HG03460 (cell line): ENCODE measurements around the gene RNF19B.

Source experiments
- ATAC-seq: cut with Tn5 transposase; IDR thresholded peaks from one replicate; pipeline ENCODE4 v1.9.1; 2021; ENCODE audit not compliant: unreplicated experiment

The RNF19B gene

GRCh38 chr1:32902535-32902920 lies 62.1 kb downstream of the RNF19B start:
- no peak for ATAC-seq

GRCh38 chr1:32901823-32902534 lies 62.6 kb downstream of the RNF19B start:
- ATAC-seq: no peak

DNA sequence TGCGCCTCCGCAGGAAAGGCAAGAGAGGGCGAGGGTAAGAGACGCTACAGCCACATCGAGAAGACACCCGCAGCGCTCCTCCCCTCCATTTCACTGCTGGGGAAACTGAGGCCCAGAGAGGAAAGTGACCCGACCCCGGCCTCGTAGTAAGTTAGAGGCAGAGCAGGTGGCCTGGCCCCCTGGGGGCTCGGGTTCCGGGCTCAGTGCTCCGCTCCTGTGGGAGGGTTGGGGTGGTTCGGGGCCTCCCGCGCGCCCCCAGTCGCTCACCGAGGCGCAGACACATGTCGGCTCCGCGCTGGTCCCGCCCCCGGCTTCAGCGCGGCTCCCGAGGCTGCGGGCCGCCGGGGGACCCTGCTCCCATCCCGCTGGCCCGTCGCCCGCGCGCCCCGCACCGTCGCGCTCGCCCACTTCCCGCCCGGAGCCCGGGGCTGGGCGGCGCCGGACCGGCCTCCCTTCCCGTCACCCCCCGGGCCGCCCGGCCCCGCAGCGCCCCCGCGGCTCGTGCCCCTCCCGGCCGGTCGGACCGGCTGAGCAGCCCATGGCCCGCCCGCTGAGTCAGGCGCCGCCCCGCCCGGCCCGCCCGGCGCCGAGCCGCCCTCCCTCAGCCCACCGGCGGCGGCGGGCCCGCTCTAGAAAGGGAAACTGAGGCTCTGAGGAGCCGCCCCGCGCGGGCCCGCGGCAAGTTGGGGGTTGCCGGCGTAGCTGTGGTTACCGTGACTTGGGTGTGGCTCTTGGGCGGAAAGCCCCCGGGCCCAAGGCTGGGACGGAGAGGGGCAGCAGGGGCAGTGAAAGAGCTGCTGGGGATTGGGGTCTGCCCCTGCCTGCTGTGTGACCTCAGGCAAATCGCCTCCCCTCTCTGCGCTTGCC lies 63.4 kb downstream of the RNF19B start, which contains the start of gene TMEM54:
Gene TMEM54, minus strand, starts transcription at position 434 of the 867 bp plus-strand sequence. Its CDS starts 151 bp downstream, at position 283.
- ATAC-seq: no peak

DNA sequence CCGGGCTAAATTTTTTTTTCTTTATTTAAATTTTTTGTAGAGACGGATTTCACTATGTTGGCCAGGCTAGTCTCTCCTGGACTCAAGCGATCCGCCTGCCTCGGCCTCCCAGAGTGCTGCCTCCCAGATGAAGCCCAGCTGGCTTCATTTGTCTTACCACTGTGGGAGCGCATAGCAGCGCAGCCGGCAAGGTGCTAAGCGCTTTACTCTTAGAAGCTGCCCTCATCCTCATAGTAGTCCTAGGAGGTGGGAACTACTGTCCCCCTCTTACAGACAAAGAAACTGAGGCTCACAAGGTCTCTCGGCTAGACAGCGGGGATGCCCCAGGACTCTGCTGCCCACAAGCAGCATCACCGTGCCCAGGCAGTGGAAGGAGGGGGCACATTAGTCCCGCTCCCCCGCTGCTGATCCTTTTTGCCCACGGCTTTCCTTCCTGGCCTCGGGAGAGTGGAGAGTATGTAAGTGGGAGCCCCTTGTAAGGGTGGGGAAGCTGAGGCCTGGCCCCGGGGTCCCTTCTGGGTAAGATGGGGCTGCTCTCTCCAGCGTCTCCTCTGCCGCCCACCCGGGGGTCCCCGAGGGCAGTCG lies 64.1 kb downstream of the RNF19B start:
- no peak for ATAC-seq

DNA sequence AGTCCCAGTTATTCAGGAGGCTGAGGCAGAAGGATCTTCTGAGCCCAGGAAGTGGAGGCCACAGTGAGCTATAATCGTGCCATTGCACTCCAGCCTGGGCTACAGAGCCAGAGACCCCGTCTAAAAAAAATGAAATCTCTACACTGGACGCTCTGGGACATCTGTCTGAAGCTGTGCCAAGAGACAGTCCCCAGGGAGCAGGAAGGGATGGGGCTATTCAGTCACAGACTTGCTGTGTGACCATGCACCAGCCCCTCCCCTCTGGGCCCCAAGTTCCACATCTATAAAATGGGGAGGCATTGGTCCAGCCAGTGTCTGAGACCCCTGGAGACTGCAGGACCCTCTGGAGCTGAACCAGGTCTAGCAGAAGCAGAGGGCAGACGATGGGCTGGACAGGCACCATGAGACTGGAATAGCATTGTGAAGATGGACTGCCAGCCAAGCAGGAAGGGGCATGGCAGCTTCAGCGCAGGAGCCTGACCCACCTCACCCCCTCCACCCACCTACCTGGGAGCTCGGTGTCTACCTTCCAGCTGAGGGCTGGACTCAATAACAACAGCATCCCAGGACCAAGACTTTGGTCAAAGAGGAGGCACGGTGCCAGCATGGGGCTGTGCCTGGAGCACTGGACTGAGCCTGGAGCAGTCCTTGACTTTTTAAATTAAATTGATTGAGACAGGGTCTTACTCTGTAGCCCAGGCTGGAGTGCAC lies 64.9 kb downstream of the RNF19B start:
- ATAC-seq: no peak

DNA sequence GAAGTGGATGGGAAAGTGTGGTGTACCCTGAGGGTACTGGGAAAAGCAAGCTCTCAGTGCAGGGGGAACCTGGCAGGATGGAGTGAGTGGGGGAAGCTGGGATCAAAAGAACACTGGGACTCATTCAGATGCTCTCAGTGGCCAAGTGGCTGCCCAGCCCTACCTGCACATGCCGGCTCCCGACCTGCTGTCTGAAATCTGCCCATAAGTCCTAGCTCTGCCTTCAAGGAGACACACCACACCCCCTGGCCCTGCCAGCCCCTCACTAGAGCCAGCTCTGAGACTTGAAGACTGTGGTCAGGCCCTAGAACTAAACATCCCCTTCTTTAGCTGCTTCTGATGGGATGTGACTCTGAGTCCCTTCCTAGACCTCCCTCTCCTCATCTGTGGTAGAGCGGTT lies 65.7 kb downstream of the RNF19B start:
- ATAC-seq: no peak

GRCh38 chr1:32898056-32898455 lies 66.6 kb downstream of the RNF19B start:
- ATAC-seq: no peak

GRCh38 chr1:32897082-32898049 lies 67.2 kb downstream of the RNF19B start:
- ATAC-seq: no peak

- no peak for ATAC-seq
Observed at GRCh38 chr1:32896451-32896850, 68.2 kb downstream of the RNF19B start.

GRCh38 chr1:32895325-32896215 lies 69.0 kb downstream of the RNF19B start:
- ATAC-seq: no peak

DNA sequence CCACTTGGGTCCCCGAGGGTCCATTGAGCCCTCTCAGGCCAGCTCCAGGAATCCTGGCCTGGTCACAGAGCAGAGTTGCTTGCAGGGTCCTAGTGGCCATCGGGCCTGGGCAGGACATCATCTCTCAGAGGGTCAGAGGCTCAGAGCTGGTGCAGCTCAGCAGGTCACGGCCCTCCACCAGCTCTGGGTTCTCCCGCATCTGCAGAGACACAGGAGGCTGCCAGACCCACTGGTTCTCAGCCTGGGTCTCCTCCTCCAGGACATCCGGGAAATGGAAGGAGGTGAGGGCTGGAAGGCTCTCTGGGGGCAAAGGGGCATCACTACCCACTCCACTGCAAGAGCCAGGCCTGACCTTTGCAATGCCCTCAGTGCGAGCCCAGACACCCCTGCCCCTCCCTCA lies 69.9 kb downstream of the RNF19B start:
- no peak for ATAC-seq

DNA sequence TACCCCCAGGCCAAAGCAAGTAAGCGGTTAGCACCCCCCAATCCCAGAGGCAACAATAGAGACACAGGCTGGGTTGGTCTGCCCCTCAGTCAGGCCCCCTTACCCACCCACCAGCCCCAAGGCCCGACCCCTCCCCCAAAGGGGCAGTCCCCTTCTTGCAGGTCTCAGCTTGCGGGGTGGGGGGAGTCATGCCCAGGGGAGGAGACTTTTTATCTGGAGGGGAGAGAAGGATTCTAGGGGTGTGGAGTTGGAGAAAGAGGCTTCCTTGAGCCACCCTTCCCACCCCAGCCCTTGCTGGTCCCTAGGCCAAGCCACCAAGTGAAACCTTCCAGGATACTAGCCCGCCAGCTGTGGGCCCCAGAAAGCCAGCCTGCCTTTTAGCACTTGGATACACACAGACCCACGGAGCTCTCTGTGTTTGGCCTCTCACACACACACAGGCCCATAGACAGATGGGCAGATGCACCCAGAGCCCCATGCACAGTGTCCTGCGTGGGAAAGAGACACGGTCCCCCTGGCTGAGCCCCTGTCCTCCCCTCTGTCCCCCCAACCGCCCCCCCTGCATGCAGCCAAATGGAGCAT lies 70.5 kb downstream of the RNF19B start:
- ATAC-seq: no peak

- ATAC-seq: no peak
Observed at GRCh38 chr1:32893198-32894018, 71.2 kb downstream of the RNF19B start.

DNA sequence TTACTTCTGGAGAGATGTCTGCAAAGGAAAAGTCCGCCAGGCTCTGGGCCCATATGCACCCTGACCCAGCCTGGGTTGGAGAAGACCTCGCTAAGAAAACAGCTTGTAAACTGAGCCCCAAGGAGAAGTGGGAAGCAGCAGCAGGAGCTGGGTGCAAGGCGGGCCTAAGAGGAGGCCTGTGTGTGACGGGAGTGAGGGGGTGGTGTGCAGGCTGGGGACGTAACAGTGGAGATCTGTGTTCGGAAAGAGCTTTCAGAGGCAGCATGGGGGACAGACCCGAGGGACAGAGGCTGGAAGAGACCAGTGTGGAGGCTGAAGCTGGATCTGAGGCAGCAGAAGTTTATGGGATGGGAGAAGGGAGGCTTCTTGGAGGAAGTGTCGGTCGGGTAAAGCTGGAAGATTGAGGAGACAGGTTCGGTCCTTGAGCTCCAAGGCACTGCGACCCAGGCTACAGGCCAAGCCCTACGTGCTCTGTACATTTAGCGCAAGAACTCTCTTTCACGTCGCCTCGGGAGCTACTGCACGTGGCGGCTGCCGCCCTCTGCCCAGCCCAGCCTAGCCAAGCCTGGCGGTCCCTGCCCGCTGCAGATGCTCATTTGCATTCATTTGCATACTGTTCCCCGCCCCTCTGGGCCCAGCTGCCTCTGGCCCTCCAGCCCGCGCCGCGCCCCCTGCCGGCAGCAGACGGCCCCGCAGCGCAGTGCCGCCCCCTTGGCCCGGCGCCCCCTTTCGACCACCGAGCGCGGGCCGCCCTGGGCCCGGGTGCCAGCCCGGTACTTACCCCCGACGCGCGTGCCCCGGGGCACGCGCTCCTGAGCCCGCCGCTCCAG lies 72.0 kb downstream of the RNF19B start:
- no peak for ATAC-seq

- ATAC-seq: no peak
Observed at GRCh38 chr1:32891630-32892029, 73.0 kb downstream of the RNF19B start.

- ATAC-seq: no peak
Observed at GRCh38 chr1:32891241-32891570, 73.4 kb downstream of the RNF19B start.
